Testis (tissue), 3 donors: ENCODE results near the gene PAFAH1B1. TPM values are rescaled to one million over a fixed set of nuclear protein-coding genes. Genes with fewer than 3 reads are reported as not detected.

Source experiments
- DNase-seq: peaks from one replicate; pipeline ENCODE4 v3.0.0-alpha.2; 2019
- H3K27ac ChIP-seq, 2 donors: fragments of 200-600 bp; sonication (generic); one replicate each; pipeline ENCODE4 v1.5.1; 2019
- H3K27me3 ChIP-seq: fragments of 200-600 bp; sonication (generic); one replicate; pipeline ENCODE4 v1.5.1; 2019
- H3K36me3 ChIP-seq: fragments of 200-600 bp; sonication (generic); one replicate; pipeline ENCODE4 v1.5.1; 2017; ENCODE audit warnings: low read depth; ENCODE audit errors: missing control alignments
- H3K4me1 ChIP-seq: fragments of 200-600 bp; sonication (generic); one replicate; pipeline ENCODE4 v1.5.1; 2019
- H3K4me3 ChIP-seq, 2 donors: fragments of 200-600 bp; sonication (generic); one replicate each; pipeline ENCODE4 v1.5.1; 2017 to 2019
- H3K9me3 ChIP-seq: fragments of 200-600 bp; sonication (generic); one replicate; pipeline ENCODE4 v1.5.1; 2017
- POLR2A ChIP-seq: fragments of 450-650 bp; IDR thresholded peaks from one replicate; pipeline ENCODE4 v1.6.1; 2017; ENCODE audit warnings: antibody characterized with exemption, mild to moderate bottlenecking, moderate library complexity
- WGBS, 2 donors: methylation state at CpG; one replicate each; pipeline ENCODE4 v1.1.5; 2018; 5-methylcytosine and 5-hydroxymethylcytosine counted together
- intact Hi-C: fragments of 100-400 bp; cut with DNase I; formaldehyde crosslinking; loops from one replicate; pipeline ENCODE4 v1.15.1; 2023; ENCODE audit warnings: low total_unique reads
- polyA plus RNA-seq: library from polyadenylated mRNA; stranded (reverse); fragments of 350-450 nt; fragmentation: Illumina TruSeq; extraction: RNeasy Lipid Tissue Mini Kit (QIAGEN cat#74804); gene quantifications from one replicate; pipeline ENCODE4 v1.2.3, GENCODE V29; 2014; ENCODE audit warnings: low read depth, low replicate concordance; ENCODE audit not compliant: insufficient read depth
- total RNA-seq, 2 donors: library from RNA; depleted of rRNA; stranded (reverse); fragments of >200 nt; gene quantifications; one replicate each; pipeline ENCODE4 v1.2.3, GENCODE V29; 2016
- TF ChIP-seq, protein P1 (sequence below), 3 experiments: fragments of 450-650 bp in 2 of 3; fragments of 200-600 bp in 1 of 3; sonication (generic) in 1 of 3; IDR thresholded peaks; one replicate each; pipeline ENCODE4 v1.5.1; 2016 to 2019; ENCODE audit warnings: antibody characterized with exemption in 3 of 3, mild to moderate bottlenecking in 2 of 3, moderate library complexity in 1 of 3

Gene PAFAH1B1
- total and polyA plus RNA-seq, 3 donors from 2014 or later = 157 to 597 (median 225) TPM

DNA sequence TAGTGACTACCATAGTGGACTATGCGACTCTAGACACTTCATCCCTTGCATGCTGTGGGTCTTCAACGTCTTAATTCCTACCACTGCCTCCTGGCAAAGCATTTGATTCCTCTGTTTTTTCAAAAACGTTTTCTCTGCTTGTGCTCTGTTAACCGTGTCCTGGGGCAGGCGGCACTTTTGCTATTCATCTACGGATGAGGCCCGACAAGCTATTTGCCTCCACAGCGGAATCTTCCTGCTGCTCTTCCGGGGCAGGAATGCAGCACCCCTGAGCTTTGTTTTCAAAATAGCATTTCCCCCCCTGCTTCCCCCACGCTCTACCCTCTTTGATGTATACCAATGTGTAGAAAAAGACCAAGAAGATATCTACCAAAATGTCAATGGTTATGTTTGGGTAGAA is 42.0 kb upstream of the PAFAH1B1 start:
- no peak overlapping the region for H3K27ac ChIP-seq
- no peaks in the 10 kb centered on the region for H3K27me3 ChIP-seq
- intact Hi-C loops = no loop called here
- no peaks in the 10 kb centered on the region for H3K9me3 ChIP-seq
- H3K36me3 ChIP-seq = no peaks in the 10 kb centered on the region
- 43 to 58% methylated on average over 10 of the region's 10 CpGs for WGBS, 2 donors
- H3K4me1 ChIP-seq = no peaks in the 10 kb centered on the region
- no peak for TF ChIP-seq POLR2A
- TF ChIP-seq, protein P1, sequence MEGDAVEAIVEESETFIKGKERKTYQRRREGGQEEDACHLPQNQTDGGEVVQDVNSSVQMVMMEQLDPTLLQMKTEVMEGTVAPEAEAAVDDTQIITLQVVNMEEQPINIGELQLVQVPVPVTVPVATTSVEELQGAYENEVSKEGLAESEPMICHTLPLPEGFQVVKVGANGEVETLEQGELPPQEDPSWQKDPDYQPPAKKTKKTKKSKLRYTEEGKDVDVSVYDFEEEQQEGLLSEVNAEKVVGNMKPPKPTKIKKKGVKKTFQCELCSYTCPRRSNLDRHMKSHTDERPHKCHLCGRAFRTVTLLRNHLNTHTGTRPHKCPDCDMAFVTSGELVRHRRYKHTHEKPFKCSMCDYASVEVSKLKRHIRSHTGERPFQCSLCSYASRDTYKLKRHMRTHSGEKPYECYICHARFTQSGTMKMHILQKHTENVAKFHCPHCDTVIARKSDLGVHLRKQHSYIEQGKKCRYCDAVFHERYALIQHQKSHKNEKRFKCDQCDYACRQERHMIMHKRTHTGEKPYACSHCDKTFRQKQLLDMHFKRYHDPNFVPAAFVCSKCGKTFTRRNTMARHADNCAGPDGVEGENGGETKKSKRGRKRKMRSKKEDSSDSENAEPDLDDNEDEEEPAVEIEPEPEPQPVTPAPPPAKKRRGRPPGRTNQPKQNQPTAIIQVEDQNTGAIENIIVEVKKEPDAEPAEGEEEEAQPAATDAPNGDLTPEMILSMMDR (IDR thresholded peaks at IDR 0.05) = no peak
- no peak overlapping the region for H3K4me3 ChIP-seq
- DNase-seq = no peak

DNA sequence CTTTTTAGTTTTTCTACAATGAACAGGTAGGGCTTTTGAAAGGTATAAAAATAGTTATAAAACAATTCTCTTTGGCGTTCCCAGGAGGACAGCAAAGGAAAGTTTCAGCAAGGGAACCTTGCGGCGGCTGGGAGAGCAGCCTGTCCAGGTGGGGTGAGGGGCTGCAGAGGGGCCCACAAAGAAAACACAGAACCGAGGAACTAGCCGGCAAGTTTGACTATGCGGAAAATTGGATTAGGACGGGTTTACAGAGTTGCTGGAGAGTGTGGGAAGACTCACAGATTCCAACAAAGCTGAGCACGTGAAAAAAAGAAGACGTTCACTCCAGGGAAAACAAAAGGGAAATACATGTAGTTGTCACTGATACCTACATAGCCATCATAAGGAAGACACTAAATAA is 41.5 kb upstream of the PAFAH1B1 start:
- H3K4me1 ChIP-seq = no peaks in the 10 kb centered on the region
- TF ChIP-seq, protein P1 (IDR thresholded peaks at IDR 0.05) = no peak
- TF ChIP-seq POLR2A = no peak
- H3K27ac ChIP-seq = no peak overlapping the region
- no peak overlapping the region for H3K4me3 ChIP-seq
- 57 to 63% methylated on average over 9 of the region's 9 CpGs for WGBS, 2 donors
- intact Hi-C loops = no loop called here
- no peaks in the 10 kb centered on the region for H3K9me3 ChIP-seq
- no peaks in the 10 kb centered on the region for H3K36me3 ChIP-seq
- no peaks in the 10 kb centered on the region for H3K27me3 ChIP-seq
- no peak for DNase-seq

DNA sequence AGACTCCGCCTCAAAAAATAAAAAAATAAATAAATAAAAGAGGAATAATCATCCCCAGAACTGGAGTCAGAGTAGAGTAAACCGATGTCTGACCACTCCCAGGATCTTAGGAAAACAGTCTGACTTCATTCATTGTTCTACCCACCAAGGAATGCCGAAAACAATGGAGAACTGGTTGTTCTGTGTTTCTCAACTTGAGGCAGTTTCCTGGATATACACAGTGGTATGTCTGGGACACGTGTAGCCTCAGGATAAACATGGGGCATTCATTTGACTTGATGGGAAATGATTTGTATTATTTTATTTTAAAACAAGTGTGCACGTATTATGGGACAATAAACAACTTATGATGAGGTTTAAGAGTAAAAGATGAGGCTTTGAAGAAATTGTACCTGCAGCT is 32.8 kb upstream of the PAFAH1B1 start:
- WGBS, 2 donors = 92 to 95% methylated on average over 5 of the region's 5 CpGs
- H3K27me3 ChIP-seq = no peaks in the 10 kb centered on the region
- no peaks in the 10 kb centered on the region for H3K9me3 ChIP-seq
- no peak overlapping the region for H3K27ac ChIP-seq
- H3K4me3 ChIP-seq = no peak overlapping the region
- no peaks in the 10 kb centered on the region for H3K36me3 ChIP-seq
- intact Hi-C loops = no loop called here
- no peak for TF ChIP-seq POLR2A
- TF ChIP-seq, protein P1 (IDR thresholded peaks at IDR 0.05) = no peak
- no peak for DNase-seq
- no peaks in the 10 kb centered on the region for H3K4me1 ChIP-seq

DNA sequence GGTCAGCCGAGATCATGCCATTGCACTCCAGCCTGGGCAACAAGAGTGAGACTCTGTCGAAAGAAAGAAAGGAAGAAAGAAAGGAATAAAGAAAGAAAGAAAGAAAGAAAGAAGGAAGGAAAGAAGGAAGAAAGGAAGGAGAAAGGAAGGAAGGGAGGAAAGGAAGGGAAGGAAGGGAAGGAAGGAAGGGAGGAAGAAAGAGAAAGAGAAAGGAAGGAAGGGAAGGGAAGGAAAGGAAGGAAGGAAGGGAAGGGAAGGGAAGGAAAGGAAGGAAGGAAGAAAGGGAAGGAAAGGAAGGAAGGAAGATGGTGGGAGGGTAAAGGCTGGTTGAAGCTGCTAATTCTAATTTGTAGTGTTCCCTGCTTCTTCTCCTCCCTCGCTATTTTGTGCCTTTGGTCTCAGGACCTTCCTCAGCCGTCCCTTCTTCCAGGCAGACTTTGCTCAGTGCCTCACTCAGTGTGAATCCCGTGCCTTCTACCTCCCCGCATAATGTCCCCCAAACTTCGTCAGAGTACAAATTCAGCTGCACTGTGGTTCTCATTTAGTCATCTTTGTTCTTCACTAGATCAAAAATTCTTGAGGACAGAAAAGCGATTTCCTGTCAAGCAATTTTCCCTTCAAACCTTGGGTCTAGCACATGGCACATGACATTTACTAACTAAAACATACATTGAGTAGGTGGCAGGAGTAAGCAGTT is 31.1 kb upstream of the PAFAH1B1 start:
- WGBS, 2 donors = 85 to 88% methylated on average over 8 of the region's 8 CpGs
- DNase-seq = no peak
- no peaks in the 10 kb centered on the region for H3K27me3 ChIP-seq
- no peaks in the 10 kb centered on the region for H3K36me3 ChIP-seq
- H3K4me3 ChIP-seq = no peak overlapping the region
- intact Hi-C loops = no loop called here
- TF ChIP-seq, protein P1 (IDR thresholded peaks at IDR 0.05) = no peak
- TF ChIP-seq POLR2A = no peak
- H3K27ac ChIP-seq = no peak overlapping the region
- no peaks in the 10 kb centered on the region for H3K4me1 ChIP-seq
- no peaks in the 10 kb centered on the region for H3K9me3 ChIP-seq

DNA sequence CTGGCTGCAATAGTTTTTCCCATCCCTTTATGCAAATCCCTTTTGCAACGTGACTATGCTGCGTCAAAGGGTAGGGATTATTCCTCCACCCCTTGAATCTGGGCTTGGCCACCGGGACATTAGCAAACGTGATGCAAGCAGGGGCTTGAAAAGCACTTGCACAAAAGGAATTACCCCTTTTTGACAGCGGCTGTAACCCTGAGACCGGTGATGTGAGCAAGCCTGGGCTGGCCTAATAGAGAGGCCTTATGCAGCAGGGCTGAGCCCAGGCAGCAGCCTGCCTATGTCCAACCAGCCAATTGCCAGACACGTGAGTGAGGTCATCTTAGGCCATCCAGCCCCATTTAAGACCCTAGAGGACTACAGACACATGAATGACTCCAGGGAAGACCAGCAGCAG is 30.4 kb upstream of the PAFAH1B1 start:
- no peak for TF ChIP-seq POLR2A
- TF ChIP-seq, protein P1 (IDR thresholded peaks at IDR 0.05) = no peak
- Histone ChIP-seq H3K9me3 (no peaks in the 10 kb centered on the region), H3K36me3 (no peaks in the 10 kb centered on the region), H3K4me1 (no peaks in the 10 kb centered on the region), H3K4me3 (no peak overlapping the region), H3K27me3 (no peaks in the 10 kb centered on the region), H3K27ac (no peak overlapping the region)
- no peak for DNase-seq
- intact Hi-C loops = no loop called here
- WGBS, 2 donors = 78% methylated on average over 5 to 7 of the region's 7 CpGs
